ENCODE measurements around the gene NKD1. TPM values are rescaled to one million over a fixed set of nuclear protein-coding genes. Genes with fewer than 3 reads are reported as not detected.

The NKD1 gene
- total RNA-seq, 1 donor from 2014 or later: 43.2 TPM

GRCh38 chr16:50563989-50564388 lies 15.8 kb downstream of the NKD1 start:
- Mint-ChIP-seq H3K9me3 (no peaks in the 10 kb centered on the region), H3K4me1 (ENCODE audit: unreplicated experiment) (peaks cover 23% of the 10 kb centered on the region), H3K27me3 (no peaks in the 10 kb centered on the region), H3K36me3 (peaks cover 26% of the 10 kb centered on the region), H3K27ac (no peak overlapping the region), H3K4me3 (no peak overlapping the region)
- DNase-seq (ENCODE audit: extremely low spot score, unreplicated experiment): no peak
- TF ChIP-seq CTCF (conservative IDR thresholded peaks at IDR 0.05): no peak

- Mint-ChIP-seq H3K27ac (no peak overlapping the region), H3K27me3 (no peaks in the 10 kb centered on the region), H3K4me3 (no peak overlapping the region), H3K9me3 (no peaks in the 10 kb centered on the region), H3K36me3 (peaks cover 19% of the 10 kb centered on the region), H3K4me1 (ENCODE audit: unreplicated experiment) (peaks cover 18% of the 10 kb centered on the region)
- no peak for DNase-seq (ENCODE audit: extremely low spot score, unreplicated experiment)
- TF ChIP-seq CTCF (conservative IDR thresholded peaks at IDR 0.05): no peak
These were observed 17.2 kb downstream of the NKD1 start for GRCh38 chr16:50565428-50565827.

- Mint-ChIP-seq H3K9me3 (no peaks in the 10 kb centered on the region), H3K36me3 (peaks cover 19% of the 10 kb centered on the region), H3K27me3 (no peaks in the 10 kb centered on the region), H3K27ac (no peak overlapping the region), H3K4me3 (no peak overlapping the region), H3K4me1 (ENCODE audit: unreplicated experiment) (peaks cover 18% of the 10 kb centered on the region)
- no peak for DNase-seq (ENCODE audit: extremely low spot score, unreplicated experiment)
- TF ChIP-seq CTCF (conservative IDR thresholded peaks at IDR 0.05): no peak
These were observed 18.1 kb downstream of the NKD1 start for GRCh38 chr16:50566014-50566962.

GRCh38 chr16:50567651-50568050 lies 19.5 kb downstream of the NKD1 start:
- Mint-ChIP-seq H3K27ac (no peak overlapping the region), H3K36me3 (peaks cover 8% of the 10 kb centered on the region), H3K4me1 (ENCODE audit: unreplicated experiment) (peaks cover 23% of the 10 kb centered on the region), H3K9me3 (no peaks in the 10 kb centered on the region), H3K27me3 (no peaks in the 10 kb centered on the region), H3K4me3 (no peak overlapping the region)
- TF ChIP-seq CTCF (conservative IDR thresholded peaks at IDR 0.05): no peak
- DNase-seq (ENCODE audit: extremely low spot score, unreplicated experiment): no peak

- Mint-ChIP-seq H3K36me3 (peaks cover 8% of the 10 kb centered on the region), H3K4me3 (no peak overlapping the region), H3K27me3 (no peaks in the 10 kb centered on the region), H3K27ac (no peak overlapping the region), H3K9me3 (no peaks in the 10 kb centered on the region), H3K4me1 (ENCODE audit: unreplicated experiment) (peaks cover 29% of the 10 kb centered on the region)
- no peak for DNase-seq (ENCODE audit: extremely low spot score, unreplicated experiment)
- TF ChIP-seq CTCF (conservative IDR thresholded peaks at IDR 0.05): no peak
These were observed 20.1 kb downstream of the NKD1 start for GRCh38 chr16:50568187-50568815.

All from type B pancreatic cell (in vitro differentiated cells).